Mucosa of rectum (tissue), 2 donors: ENCODE results near the gene MITF.

Experiments used
- H3K27ac ChIP-seq, 2 donors: one replicate each; pipeline ENCODE4 v1.7.0; 2013; ENCODE audit warnings: inconsistent platforms in 2 of 2, low read depth in 2 of 2, low read length in 2 of 2
- H3K27me3 ChIP-seq, 2 donors: one replicate each; pipeline ENCODE4 v1.7.0; 2013; ENCODE audit warnings: low read length in 2 of 2; ENCODE audit not compliant: control insufficient read depth in 2 of 2, insufficient read depth in 2 of 2
- H3K36me3 ChIP-seq, 2 donors: one replicate each; pipeline ENCODE4 v1.7.0; 2013; ENCODE audit warnings: low read length in 2 of 2; ENCODE audit not compliant: control insufficient read depth in 2 of 2, insufficient read depth in 2 of 2
- H3K4me1 ChIP-seq, 2 donors: one replicate each; pipeline ENCODE4 v1.7.0; 2013; ENCODE audit warnings: low read length in 2 of 2, mild to moderate bottlenecking in 1 of 2; ENCODE audit not compliant: control insufficient read depth in 2 of 2, insufficient read depth in 2 of 2
- H3K4me3 ChIP-seq, 2 donors: one replicate each; pipeline ENCODE4 v1.7.0; 2013; ENCODE audit warnings: low read length in 2 of 2
- H3K9ac ChIP-seq, 2 donors: one replicate each; pipeline ENCODE4 v1.7.0; 2013; ENCODE audit warnings: low read length in 2 of 2, low read depth in 1 of 2, mild to moderate bottlenecking in 1 of 2
- H3K9me3 ChIP-seq, 2 donors: one replicate each; pipeline ENCODE4 v1.7.0; 2013; ENCODE audit warnings: low read length in 2 of 2; ENCODE audit not compliant: control insufficient read depth in 2 of 2
- donor health status: healthy.
- donor health status: Normal muscosa, but diverticular disease.

MITF gene

GRCh38 chr3:69770219-69770618, 31.0 kb downstream of the MITF start:
- Histone ChIP-seq H3K4me3 (no peak overlapping the region), H3K9me3 (no peaks in the 10 kb centered on the region), H3K9ac (no peak overlapping the region), H3K27ac (no peak overlapping the region), H3K36me3 (no peaks in the 10 kb centered on the region), H3K4me1 (no peaks in the 10 kb centered on the region), H3K27me3 (no peaks in the 10 kb centered on the region)

DNA sequence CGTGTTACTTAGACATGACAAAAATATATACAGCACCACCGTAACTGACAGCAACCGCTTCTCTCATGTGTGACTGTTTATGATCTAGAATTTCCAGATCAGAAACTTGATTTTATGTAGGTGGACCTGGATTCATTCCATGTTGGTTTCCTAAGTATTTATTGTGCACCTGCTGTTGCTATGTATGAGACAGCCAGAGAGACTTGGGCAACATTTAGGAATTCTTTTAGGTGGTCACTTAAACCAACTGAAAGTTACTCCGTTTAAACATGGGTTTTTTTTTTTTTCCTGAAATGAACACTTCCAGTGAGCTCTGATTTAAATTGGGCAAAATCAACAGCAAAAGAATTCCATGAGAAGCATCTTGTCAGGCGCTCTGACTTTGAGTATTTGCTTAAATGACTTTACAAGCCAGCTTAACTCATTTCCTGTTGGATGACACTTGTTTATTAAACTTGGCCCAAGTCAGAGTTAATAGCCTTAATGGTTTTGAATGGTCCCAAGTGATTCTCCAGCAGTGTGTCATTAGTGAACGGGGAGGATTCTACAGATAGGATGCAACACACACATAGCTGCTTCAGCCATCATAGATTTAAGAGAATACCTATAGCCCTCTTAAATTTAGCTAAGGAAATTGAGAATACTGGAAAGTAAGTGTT, 31.8 kb downstream of the MITF start:
- H3K9ac ChIP-seq, result no peak overlapping the region
- no peaks in the 10 kb centered on the region for H3K9me3 ChIP-seq
- H3K27ac ChIP-seq, result no peak overlapping the region
- no peaks in the 10 kb centered on the region for H3K27me3 ChIP-seq
- H3K4me3 ChIP-seq, result no peak overlapping the region
- no peaks in the 10 kb centered on the region for H3K36me3 ChIP-seq
- H3K4me1 ChIP-seq, result no peaks in the 10 kb centered on the region

DNA sequence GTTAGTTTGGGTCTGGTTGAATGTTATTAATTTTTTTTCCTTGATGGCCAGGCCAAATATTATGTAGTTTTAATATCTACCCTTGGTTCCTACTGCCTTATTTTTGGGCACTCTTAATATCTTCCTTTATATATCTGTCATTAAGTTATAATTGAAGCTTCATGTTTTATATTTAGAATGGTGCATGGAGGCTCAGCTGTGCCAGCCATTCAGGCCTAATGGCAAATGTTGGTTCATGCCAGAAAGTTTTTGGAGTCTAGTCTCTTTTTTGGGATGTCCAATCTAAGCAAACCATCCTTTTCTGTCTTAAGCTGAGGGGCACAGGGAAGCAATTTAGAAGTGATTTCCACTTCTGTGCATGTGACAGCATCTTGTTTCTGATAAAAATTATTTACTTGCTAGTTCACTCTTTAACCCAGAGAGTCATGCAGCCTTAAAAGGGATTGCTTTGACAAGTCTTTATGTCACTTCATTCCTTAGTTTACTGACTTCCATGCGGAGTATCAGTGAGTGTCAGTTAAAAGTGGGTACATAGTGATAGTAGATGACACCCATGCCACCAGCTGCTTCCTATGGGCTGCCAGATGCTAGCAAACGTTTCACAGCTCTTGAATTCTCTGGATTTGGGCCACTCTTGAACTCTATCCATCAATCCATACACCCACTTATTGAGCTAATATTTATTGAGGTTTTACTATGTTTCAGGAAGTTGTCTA, 33.0 kb downstream of the MITF start:
- no peak overlapping the region for H3K4me3 ChIP-seq
- no peaks in the 10 kb centered on the region for H3K36me3 ChIP-seq
- no peak overlapping the region for H3K27ac ChIP-seq
- no peaks in the 10 kb centered on the region for H3K4me1 ChIP-seq
- no peaks in the 10 kb centered on the region for H3K9me3 ChIP-seq
- H3K9ac ChIP-seq, result no peak overlapping the region
- H3K27me3 ChIP-seq, result no peaks in the 10 kb centered on the region

DNA sequence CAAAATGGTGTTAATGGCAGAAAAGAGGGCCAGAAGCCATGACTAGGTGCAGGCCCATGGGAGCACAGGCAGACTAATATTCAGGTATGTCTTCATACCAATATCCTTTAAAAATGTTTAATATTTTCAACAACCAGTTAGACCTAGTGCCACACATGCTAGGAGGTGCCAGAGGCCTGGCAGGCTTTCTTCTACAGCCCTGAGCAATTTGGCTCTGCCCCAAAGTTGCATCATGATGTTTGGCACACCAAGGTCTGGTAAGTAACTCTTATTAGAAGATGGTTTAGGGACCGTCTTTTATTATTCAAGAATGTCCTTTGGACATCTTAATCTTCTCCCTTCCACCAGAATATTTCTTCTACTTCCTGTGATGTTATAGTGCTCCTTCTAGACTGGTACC, 34.8 kb downstream of the MITF start:
- Histone ChIP-seq H3K4me1 (no peaks in the 10 kb centered on the region), H3K36me3 (no peaks in the 10 kb centered on the region), H3K27ac (no peak overlapping the region), H3K4me3 (no peak overlapping the region), H3K9me3 (no peaks in the 10 kb centered on the region), H3K9ac (no peak overlapping the region), H3K27me3 (no peaks in the 10 kb centered on the region)

- Histone ChIP-seq H3K4me3 (no peak overlapping the region), H3K9ac (no peak overlapping the region), H3K4me1 (no peaks in the 10 kb centered on the region), H3K27me3 (no peaks in the 10 kb centered on the region), H3K27ac (no peak overlapping the region), H3K9me3 (no peaks in the 10 kb centered on the region), H3K36me3 (no peaks in the 10 kb centered on the region)
Measured at GRCh38 chr3:69775751-69776150, 36.5 kb downstream of the MITF start.

DNA sequence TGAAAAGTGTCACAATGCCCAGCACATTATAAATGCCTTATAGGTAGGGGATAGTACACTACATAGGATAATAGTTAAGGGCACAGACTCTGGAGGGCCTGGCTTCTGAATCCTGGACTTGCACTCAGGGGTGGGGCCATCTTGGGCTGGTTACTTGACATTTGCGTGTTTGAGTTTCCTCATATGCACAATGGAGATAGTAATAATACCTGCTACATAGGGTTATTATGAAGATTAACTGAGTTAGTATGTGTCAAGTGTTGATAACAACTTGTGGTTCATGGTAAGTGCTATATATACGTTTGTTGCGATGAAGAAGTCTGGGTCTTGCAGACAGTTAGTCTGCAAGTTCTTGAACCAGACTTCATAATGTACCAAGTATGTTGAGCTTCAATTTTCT, 37.0 kb downstream of the MITF start:
- H3K4me3 ChIP-seq, result no peak overlapping the region
- H3K27ac ChIP-seq, result no peak overlapping the region
- H3K9me3 ChIP-seq, result no peaks in the 10 kb centered on the region
- no peak overlapping the region for H3K9ac ChIP-seq
- no peaks in the 10 kb centered on the region for H3K27me3 ChIP-seq
- H3K36me3 ChIP-seq, result no peaks in the 10 kb centered on the region
- H3K4me1 ChIP-seq, result no peaks in the 10 kb centered on the region

- no peaks in the 10 kb centered on the region for H3K4me1 ChIP-seq
Measured at GRCh38 chr3:69776920-69777581, 37.8 kb downstream of the MITF start.

DNA sequence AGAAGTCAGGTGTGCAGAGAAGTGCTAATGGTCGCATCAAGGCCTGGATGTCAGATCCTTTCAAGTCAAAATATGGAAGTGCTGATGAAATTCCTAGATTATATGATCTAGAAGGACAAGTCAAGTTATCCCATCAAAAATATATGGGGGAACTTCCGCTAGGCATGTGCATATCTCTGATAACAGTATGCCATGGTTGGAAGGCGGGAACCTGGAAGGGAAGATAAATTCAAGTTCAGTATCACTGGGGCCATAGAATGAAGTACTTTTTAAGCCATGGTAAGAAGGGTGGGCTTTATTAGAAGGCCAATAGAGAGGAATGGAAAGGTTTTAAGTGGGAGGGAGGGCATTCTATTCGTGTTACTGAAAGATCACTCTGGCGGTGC, 38.3 kb downstream of the MITF start:
- Histone ChIP-seq H3K9me3 (no peaks in the 10 kb centered on the region), H3K36me3 (no peaks in the 10 kb centered on the region), H3K27ac (no peak overlapping the region), H3K4me3 (no peak overlapping the region), H3K4me1 (no peaks in the 10 kb centered on the region), H3K27me3 (no peaks in the 10 kb centered on the region), H3K9ac (no peak overlapping the region)

More at GRCh38 chr3:69776920-69777581, 37.8 kb downstream of the MITF start:
- Histone ChIP-seq H3K27ac (no peak overlapping the region), H3K36me3 (no peaks in the 10 kb centered on the region), H3K9me3 (no peaks in the 10 kb centered on the region), H3K4me3 (no peak overlapping the region), H3K9ac (no peak overlapping the region), H3K27me3 (no peaks in the 10 kb centered on the region)

GRCh38 chr3:69781593-69781992, 42.3 kb downstream of the MITF start:
- Histone ChIP-seq H3K27ac (no peak overlapping the region), H3K9me3 (no peaks in the 10 kb centered on the region), H3K36me3 (no peaks in the 10 kb centered on the region), H3K27me3 (no peaks in the 10 kb centered on the region), H3K4me1 (no peaks in the 10 kb centered on the region), H3K9ac (no peak overlapping the region), H3K4me3 (no peak overlapping the region)

DNA sequence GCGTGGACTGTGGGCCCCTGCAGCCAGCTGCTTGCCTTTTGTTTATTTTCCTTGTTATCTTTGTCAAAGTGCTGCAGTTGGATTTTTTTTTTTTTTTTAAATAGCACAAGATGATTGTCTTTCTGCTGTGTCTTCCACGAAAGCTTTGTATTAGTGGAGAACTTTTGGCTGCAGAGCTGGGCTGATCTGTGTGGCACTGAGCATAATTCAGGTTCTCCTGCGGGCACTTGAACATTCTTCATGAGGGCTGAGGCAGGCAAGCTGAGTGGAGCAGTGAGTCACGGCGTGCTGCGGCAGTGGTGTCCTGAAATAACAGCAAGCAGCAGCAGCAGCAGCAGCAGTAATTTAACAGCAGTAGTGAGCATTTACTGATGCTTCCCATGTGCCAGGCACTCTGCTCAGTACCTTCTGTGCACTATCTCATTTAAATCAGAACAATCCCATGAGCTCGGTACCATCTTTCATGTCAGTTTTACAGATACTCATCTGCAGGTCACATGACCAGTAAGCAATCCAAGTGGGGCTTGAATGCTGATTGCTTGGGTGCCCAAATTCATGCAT, 45.8 kb downstream of the MITF start:
- H3K4me3 ChIP-seq, result no peak overlapping the region
- no peaks in the 10 kb centered on the region for H3K4me1 ChIP-seq
- H3K9me3 ChIP-seq, result no peaks in the 10 kb centered on the region
- H3K27ac ChIP-seq, result no peak overlapping the region
- no peaks in the 10 kb centered on the region for H3K36me3 ChIP-seq
- no peak overlapping the region for H3K9ac ChIP-seq
- H3K27me3 ChIP-seq, result no peaks in the 10 kb centered on the region
